Panc1 (cell line): Measurements from ENCODE around the gene MMP17. TPM values are rescaled to one million over a fixed set of nuclear protein-coding genes. Genes with fewer than 3 reads are reported as not detected.

Experiments
- ATAC-seq: fragments of 200-7000 bp; cut with Tn5 transposase; 2 replicates; pipeline ENCODE4 v1.9.1; 2020; ENCODE audit warnings: mild to moderate bottlenecking, moderate library complexity
- BruUV-seq: library from RNA; stranded (reverse); fragments of 400-500 nt; replicated peaks from 2 replicates; lab custom pipeline; 2021; lab: Mats Ljungman, UMichigan
- CTCF ChIA-PET: fragments of 300-600 bp; sonication (Branson Sonifier 250); formaldehyde crosslinking; loops from one replicate; lab custom pipeline; 2022; ENCODE audit warnings: antibody characterized with exemption; lab: Charles Lee
- POLR2A ChIA-PET: fragments of 300-600 bp; sonication (Branson Sonifier 250); formaldehyde crosslinking; loops from one replicate; lab custom pipeline; 2022; ENCODE audit warnings: antibody characterized with exemption; lab: Charles Lee
- DNase-seq: peaks from one replicate; pipeline ENCODE4 v3.0.0-alpha.2; 2010; ENCODE audit warnings: low read depth, low spot score
- H3K27ac ChIP-seq: 2 replicates; pipeline ENCODE4 v1.5.1; 2011; ENCODE audit warnings: mild to moderate bottlenecking, low read length, inconsistent platforms
- H3K27me3 ChIP-seq: fragments of 200-500 bp; sonication (Bioruptor generic); 2 replicates; pipeline ENCODE4 v1.6.0; 2014; ENCODE audit warnings: low read length, inconsistent platforms; ENCODE audit not compliant: control insufficient read depth, insufficient read depth
- H3K36me3 ChIP-seq: fragments of 200-500 bp; sonication (Bioruptor generic); 2 replicates; pipeline ENCODE4 v1.5.1; 2014; ENCODE audit warnings: inconsistent platforms, mild to moderate bottlenecking, low read length, moderate library complexity; ENCODE audit not compliant: control insufficient read depth, insufficient read depth
- H3K4me1 ChIP-seq: 2 replicates; pipeline ENCODE4 v1.5.1; 2011; ENCODE audit warnings: inconsistent platforms, mild to moderate bottlenecking, low read length, moderate library complexity; ENCODE audit not compliant: control insufficient read depth, insufficient read depth
- H3K4me3 ChIP-seq, 2 experiments: 2 replicates each; pipeline ENCODE4 v1.5.1; 2011 to 2012; ENCODE audit warnings: low read depth in 2 of 2, low read length in 2 of 2, mild to moderate bottlenecking in 2 of 2, inconsistent platforms in 1 of 2, moderate library complexity in 1 of 2
- H3K9me3 ChIP-seq: fragments of 200-500 bp; sonication (Bioruptor generic); 2 replicates; pipeline ENCODE4 v1.5.1; 2014; ENCODE audit warnings: low read depth, mild to moderate bottlenecking, inconsistent platforms, low read length, moderate library complexity; ENCODE audit not compliant: control insufficient read depth, insufficient read depth
- CTCF ChIP-seq: fragments of 450-650 bp; IDR thresholded peaks from 2 replicates; pipeline ENCODE4 v1.5.1; 2017; ENCODE audit warnings: mild to moderate bottlenecking
- POLR2AphosphoS5 ChIP-seq: IDR thresholded peaks from 2 replicates; pipeline ENCODE4 v1.6.1; 2012; ENCODE audit warnings: mild to moderate bottlenecking, low read depth, low read length, moderate library complexity
- REST ChIP-seq, 2 experiments: IDR thresholded peaks; 2 replicates each; pipeline ENCODE4 v1.6.1; 2011 to 2012; ENCODE audit warnings: low read depth in 2 of 2, control low read depth in 1 of 2, low read length in 1 of 2, mild to moderate bottlenecking in 1 of 2, moderate library complexity in 1 of 2; ENCODE audit not compliant: insufficient read depth in 1 of 2
- SIN3A ChIP-seq: IDR thresholded peaks from 2 replicates; pipeline ENCODE4 v1.6.1; 2012; ENCODE audit warnings: low read depth, mild to moderate bottlenecking, low read length, moderate library complexity, borderline replicate concordance; ENCODE audit not compliant: insufficient read depth
- TCF7L2 ChIP-seq: IDR thresholded peaks from 2 replicates; pipeline ENCODE4 v1.6.1; 2011; ENCODE audit warnings: mild to moderate bottlenecking, low read depth, low read length, inconsistent platforms
- in situ Hi-C: cut with HindIII; loops from 2 replicates; pipeline ENCODE4 v1.10.0; 2016; ENCODE audit warnings: low sequenced_read_pairs, low pct_unique_long_range_greater_than_20kb
- intact Hi-C: fragments of 100-400 bp; cut with micrococcal nuclease; formaldehyde crosslinking; loops from one replicate; pipeline ENCODE4 v1.10.0; 2022; ENCODE audit not compliant: unreplicated experiment
- total RNA-seq: library from RNA; stranded (reverse); gene quantifications from one replicate; pipeline ENCODE4 v1.2.1, GENCODE V29; 2021; ENCODE audit not compliant: unreplicated experiment

The MMP17 gene
- total RNA-seq, 1 experiment from 2014 or later: 30.0 TPM

- no peaks in the 10 kb centered on the region for H3K36me3 ChIP-seq
- no TSS peak for BruUV-seq
- no peak overlapping the region for H3K4me3 ChIP-seq
- no peak overlapping the region for H3K27ac ChIP-seq
- intact Hi-C loops (loop anchor here (10.0 kb wide), 1 partner anchor 720 kb away; no protein-coding TSS in a partner anchor), in situ Hi-C loops (no loop called here)
- ATAC-seq (no peak), DNase-seq (no peak)
- no peaks in the 10 kb centered on the region for H3K27me3 ChIP-seq
- no peaks in the 10 kb centered on the region for H3K4me1 ChIP-seq
- POLR2A ChIA-PET: no interaction called here
- CTCF ChIA-PET: no interaction called here
- no peak for TF ChIP-seq SIN3A
- TF ChIP-seq CTCF: no peak
- TF ChIP-seq REST (IDR thresholded peaks at IDR 0.05; ENCODE audit: insufficient read depth in 1 of 2, low read depth in 2 of 2, low read length in 1 of 2): no peak
- TF ChIP-seq TCF7L2: no peak
- no peak for TF ChIP-seq POLR2AphosphoS5
- H3K9me3 ChIP-seq: no peaks in the 10 kb centered on the region
Measured at GRCh38 chr12:131815131-131815530, 13.1 kb upstream of the MMP17 start.

DNA sequence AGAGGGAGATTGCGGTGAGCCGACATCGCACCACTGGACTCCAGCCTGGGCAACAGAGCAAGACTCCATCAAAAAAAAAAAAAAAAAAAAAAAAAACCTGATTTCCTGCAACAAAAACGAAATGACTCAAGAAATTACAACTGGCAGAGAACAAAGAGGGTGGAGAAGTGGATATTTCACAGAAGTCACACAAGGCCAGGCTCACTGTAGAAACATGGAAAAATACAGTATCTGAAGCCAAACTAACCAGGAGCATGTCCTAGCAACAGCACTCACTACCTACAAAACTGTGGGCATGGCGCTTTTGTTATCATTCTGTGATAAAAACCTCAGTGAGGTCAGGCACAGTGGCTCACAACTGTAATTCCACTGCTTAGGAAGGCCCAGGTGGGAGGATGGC lies 11.7 kb upstream of the MMP17 start:
- in situ Hi-C loops (no loop called here), intact Hi-C loops (loop anchor here (10.0 kb wide), 1 partner anchor 722 kb away; no protein-coding TSS in a partner anchor)
- Histone ChIP-seq H3K4me1 (no peaks in the 10 kb centered on the region), H3K27ac (no peak overlapping the region), H3K27me3 (no peaks in the 10 kb centered on the region), H3K4me3 (no peak overlapping the region), H3K36me3 (no peaks in the 10 kb centered on the region), H3K9me3 (no peaks in the 10 kb centered on the region)
- DNase-seq (no peak), ATAC-seq (no peak)
- no peak for TF ChIP-seq REST (IDR thresholded peaks at IDR 0.05; ENCODE audit: insufficient read depth in 1 of 2, low read depth in 2 of 2, low read length in 1 of 2)
- no peak for TF ChIP-seq CTCF
- TF ChIP-seq SIN3A: no peak
- no peak for TF ChIP-seq TCF7L2
- no peak for TF ChIP-seq POLR2AphosphoS5
- ChIA-PET POLR2A (no interaction called here), CTCF (no interaction called here)
- no TSS peak for BruUV-seq
